GM23338 (cell line): ENCODE data around the gene PPP5C.

Experiments used
- EZH2 ChIP-seq: fragments of 200-600 bp; sonication (generic); IDR thresholded peaks from one replicate; pipeline ENCODE4 v1.8.0; 2017; ENCODE audit warnings: antibody characterized with exemption, mild to moderate bottlenecking, low read depth; ENCODE audit not compliant: unreplicated experiment
- POLR2AphosphoS5 ChIP-seq: IDR thresholded peaks from 2 replicates; pipeline ENCODE4 v1.6.1; 2016; ENCODE audit warnings: antibody characterized with exemption, low read depth
- TF ChIP-seq, protein P1 (sequence below), 2 experiments: fragments of 200-600 bp in 1 of 2; sonication (generic) in 1 of 2; conservative IDR thresholded peaks; 2 replicates each; pipeline versions ENCODE4 v1.5.1 to v1.6.1; 2016 to 2017; ENCODE audit warnings: antibody characterized with exemption in 2 of 2, low read depth in 2 of 2, mild to moderate bottlenecking in 2 of 2, moderate library complexity in 1 of 2
- TF ChIP-seq, protein P2 (sequence below): IDR thresholded peaks from one replicate; pipeline ENCODE4 v1.6.1; 2018; ENCODE audit warnings: antibody characterized with exemption; ENCODE audit not compliant: unreplicated experiment

DNA sequence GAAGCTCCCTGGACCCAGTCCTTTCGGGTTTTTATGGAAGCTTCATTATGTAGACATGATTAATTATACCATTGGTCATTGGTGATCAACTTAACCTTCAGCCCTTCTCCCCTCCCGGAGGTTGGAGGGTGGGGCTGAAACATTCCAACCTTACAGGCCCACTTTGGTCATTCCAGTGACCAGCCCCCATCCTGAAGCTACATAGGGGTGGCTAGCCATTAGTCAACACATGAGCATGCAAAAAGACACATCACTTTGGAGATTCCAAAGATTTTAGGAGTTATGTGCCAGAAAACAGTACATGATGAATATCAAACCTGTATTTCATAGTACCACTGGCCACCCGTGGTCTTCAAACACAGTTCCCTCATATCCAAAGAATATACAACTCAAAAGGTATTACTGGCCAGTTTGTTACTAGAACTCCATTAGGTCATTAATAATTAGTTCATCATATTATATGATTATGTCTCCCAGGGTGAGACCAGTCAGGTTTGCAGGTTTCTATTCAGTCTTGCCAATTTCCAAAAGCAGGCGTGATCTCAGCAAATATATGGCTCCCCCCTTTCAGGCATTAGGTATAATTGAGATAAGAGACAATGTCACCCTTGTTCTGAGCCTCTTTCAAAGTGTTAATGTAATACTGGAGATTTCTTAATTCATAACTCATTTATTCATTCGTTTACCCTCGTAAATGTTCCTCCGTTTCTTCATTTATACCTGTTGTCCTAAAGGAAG is 11.1 kb downstream of the PPP5C start:
- TF ChIP-seq, protein P1, sequence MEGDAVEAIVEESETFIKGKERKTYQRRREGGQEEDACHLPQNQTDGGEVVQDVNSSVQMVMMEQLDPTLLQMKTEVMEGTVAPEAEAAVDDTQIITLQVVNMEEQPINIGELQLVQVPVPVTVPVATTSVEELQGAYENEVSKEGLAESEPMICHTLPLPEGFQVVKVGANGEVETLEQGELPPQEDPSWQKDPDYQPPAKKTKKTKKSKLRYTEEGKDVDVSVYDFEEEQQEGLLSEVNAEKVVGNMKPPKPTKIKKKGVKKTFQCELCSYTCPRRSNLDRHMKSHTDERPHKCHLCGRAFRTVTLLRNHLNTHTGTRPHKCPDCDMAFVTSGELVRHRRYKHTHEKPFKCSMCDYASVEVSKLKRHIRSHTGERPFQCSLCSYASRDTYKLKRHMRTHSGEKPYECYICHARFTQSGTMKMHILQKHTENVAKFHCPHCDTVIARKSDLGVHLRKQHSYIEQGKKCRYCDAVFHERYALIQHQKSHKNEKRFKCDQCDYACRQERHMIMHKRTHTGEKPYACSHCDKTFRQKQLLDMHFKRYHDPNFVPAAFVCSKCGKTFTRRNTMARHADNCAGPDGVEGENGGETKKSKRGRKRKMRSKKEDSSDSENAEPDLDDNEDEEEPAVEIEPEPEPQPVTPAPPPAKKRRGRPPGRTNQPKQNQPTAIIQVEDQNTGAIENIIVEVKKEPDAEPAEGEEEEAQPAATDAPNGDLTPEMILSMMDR (conservative IDR thresholded peaks at IDR 0.05; ENCODE audit: low read depth in 2 of 2) = no peak
- TF ChIP-seq EZH2 (no peak), POLR2AphosphoS5 (no peak)
- TF ChIP-seq, protein P2, sequence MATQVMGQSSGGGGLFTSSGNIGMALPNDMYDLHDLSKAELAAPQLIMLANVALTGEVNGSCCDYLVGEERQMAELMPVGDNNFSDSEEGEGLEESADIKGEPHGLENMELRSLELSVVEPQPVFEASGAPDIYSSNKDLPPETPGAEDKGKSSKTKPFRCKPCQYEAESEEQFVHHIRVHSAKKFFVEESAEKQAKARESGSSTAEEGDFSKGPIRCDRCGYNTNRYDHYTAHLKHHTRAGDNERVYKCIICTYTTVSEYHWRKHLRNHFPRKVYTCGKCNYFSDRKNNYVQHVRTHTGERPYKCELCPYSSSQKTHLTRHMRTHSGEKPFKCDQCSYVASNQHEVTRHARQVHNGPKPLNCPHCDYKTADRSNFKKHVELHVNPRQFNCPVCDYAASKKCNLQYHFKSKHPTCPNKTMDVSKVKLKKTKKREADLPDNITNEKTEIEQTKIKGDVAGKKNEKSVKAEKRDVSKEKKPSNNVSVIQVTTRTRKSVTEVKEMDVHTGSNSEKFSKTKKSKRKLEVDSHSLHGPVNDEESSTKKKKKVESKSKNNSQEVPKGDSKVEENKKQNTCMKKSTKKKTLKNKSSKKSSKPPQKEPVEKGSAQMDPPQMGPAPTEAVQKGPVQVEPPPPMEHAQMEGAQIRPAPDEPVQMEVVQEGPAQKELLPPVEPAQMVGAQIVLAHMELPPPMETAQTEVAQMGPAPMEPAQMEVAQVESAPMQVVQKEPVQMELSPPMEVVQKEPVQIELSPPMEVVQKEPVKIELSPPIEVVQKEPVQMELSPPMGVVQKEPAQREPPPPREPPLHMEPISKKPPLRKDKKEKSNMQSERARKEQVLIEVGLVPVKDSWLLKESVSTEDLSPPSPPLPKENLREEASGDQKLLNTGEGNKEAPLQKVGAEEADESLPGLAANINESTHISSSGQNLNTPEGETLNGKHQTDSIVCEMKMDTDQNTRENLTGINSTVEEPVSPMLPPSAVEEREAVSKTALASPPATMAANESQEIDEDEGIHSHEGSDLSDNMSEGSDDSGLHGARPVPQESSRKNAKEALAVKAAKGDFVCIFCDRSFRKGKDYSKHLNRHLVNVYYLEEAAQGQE = no peak
